Fibroblast of the aortic adventitia (primary cell): Measurements from ENCODE around the gene OR51A4. TPM values are rescaled to one million over a fixed set of nuclear protein-coding genes. Genes with fewer than 3 reads are reported as not detected.

Source experiments
- DNase-seq: peaks from one replicate; pipeline ENCODE4 v3.0.0-alpha.2; 2010; ENCODE audit warnings: low read depth
- H3K4me3 ChIP-seq: 2 replicates; pipeline ENCODE4 v1.5.1; 2011; ENCODE audit warnings: low read depth, mild to moderate bottlenecking, control low read depth, low read length, moderate library complexity
- CTCF ChIP-seq: IDR thresholded peaks from 2 replicates; pipeline ENCODE4 v1.5.1; 2011; ENCODE audit warnings: mild to moderate bottlenecking, low read length, control low read depth, inconsistent platforms; ENCODE audit not compliant: insufficient read depth
- total RNA-seq: library from RNA; depleted of rRNA; stranded (reverse); fragments of >200 nt; gene quantifications from 2 replicates; pipeline ENCODE4 v1.2.3, GENCODE V29; 2012; ENCODE audit warnings: low replicate concordance

Gene OR51A4
- total RNA-seq, 1 donor = not detected

- no peak for TF ChIP-seq CTCF
- no peak for DNase-seq
- H3K4me3 ChIP-seq = no peak within 1 kb of the TSS
Measured at GRCh38 chr11:4924239-4924638, 23.2 kb downstream of the OR51A4 start, which contains the start of gene OR51G1. OR51G1 (minus strand) TSS chr11:4924339; CDS start chr11:4924339, 0 bp downstream.

GRCh38 chr11:4922304-4922703, 25.1 kb downstream of the OR51A4 start:
- H3K4me3 ChIP-seq = no peak overlapping the region
- no peak for DNase-seq
- TF ChIP-seq CTCF = no peak

GRCh38 chr11:4921796-4922195, 25.6 kb downstream of the OR51A4 start:
- no peak for TF ChIP-seq CTCF

GRCh38 chr11:4919250-4919649, 28.2 kb downstream of the OR51A4 start, which contains the start of gene OR51G2:
OR51G2 (minus strand) TSS chr11:4919350; CDS start chr11:4915663, 3,687 bp downstream.
- DNase-seq = no peak
- TF ChIP-seq CTCF = no peak
- H3K4me3 ChIP-seq = no peak within 1 kb of the TSS

More at GRCh38 chr11:4921796-4922195, 25.6 kb downstream of the OR51A4 start:
- DNase-seq = no peak
- no peak overlapping the region for H3K4me3 ChIP-seq

- no peak for DNase-seq
- H3K4me3 ChIP-seq = no peak overlapping the region
- TF ChIP-seq CTCF = no peak
Measured at GRCh38 chr11:4916581-4916980, 30.8 kb downstream of the OR51A4 start.

GRCh38 chr11:4903484-4903883, 43.9 kb downstream of the OR51A4 start, which contains the start of gene OR51A7:
OR51A7 (plus strand) TSS chr11:4903783; CDS start chr11:4907370, 3,587 bp downstream.
- no peak within 1 kb of the TSS for H3K4me3 ChIP-seq
- no peak for TF ChIP-seq CTCF
- no peak for DNase-seq

Other genes starting within 250 kb of the OR51A4 start
- not detected in 2 replicates for gene OR51E2, start 249.8 kb downstream of the OR51A4 start, total RNA-seq
- gene MMP26, start 242.8 kb downstream of the OR51A4 start, total RNA-seq = not detected in 2 replicates
- gene OR51F1, start 177.7 kb downstream of the OR51A4 start, total RNA-seq = not detected in 2 replicates
- not detected in 2 replicates for gene OR52R1, start 143.2 kb downstream of the OR51A4 start, total RNA-seq
- gene OR51F2, start 126.3 kb downstream of the OR51A4 start, total RNA-seq = not detected in 2 replicates
- not detected in 2 replicates for gene OR51S1, start 98.4 kb downstream of the OR51A4 start, total RNA-seq
- not detected in 2 replicates for gene OR51T1, start 65.7 kb downstream of the OR51A4 start, total RNA-seq
- gene OR51A7, start 43.8 kb downstream of the OR51A4 start, total RNA-seq = not detected in 2 replicates
- not detected in 2 replicates for gene OR51G2, start 28.3 kb downstream of the OR51A4 start, total RNA-seq
- gene OR51G1, start 23.3 kb downstream of the OR51A4 start, total RNA-seq = not detected in 2 replicates
- gene OR51A2, start 8.1 kb upstream of the OR51A4 start, total RNA-seq = not detected in 2 replicates
- gene OR51L1, start 47.2 kb upstream of the OR51A4 start, total RNA-seq = 0.33 TPM in 1 of 2 replicates, not detected in the other
- gene OR52J3, start 98.9 kb upstream of the OR51A4 start, total RNA-seq = not detected in 2 replicates
- not detected in 2 replicates for gene OR52E2, start 112.0 kb upstream of the OR51A4 start, total RNA-seq
- gene OR52E1, start 122.0 kb upstream of the OR51A4 start, total RNA-seq = not detected in 2 replicates
- gene OR52A5, start 190.8 kb upstream of the OR51A4 start, total RNA-seq = not detected in 2 replicates
- gene OR52A1, start 207.2 kb upstream of the OR51A4 start, total RNA-seq = not detected in 2 replicates